Panc1 (cell line): ENCODE data around the gene INPP4B.

Experiments used
- CTCF ChIP-seq: fragments of 450-650 bp; IDR thresholded peaks from 2 replicates; pipeline ENCODE4 v1.5.1; 2017; ENCODE audit warnings: mild to moderate bottlenecking
- POLR2AphosphoS5 ChIP-seq: IDR thresholded peaks from 2 replicates; pipeline ENCODE4 v1.6.1; 2012; ENCODE audit warnings: mild to moderate bottlenecking, low read depth, low read length, moderate library complexity
- REST ChIP-seq, 2 experiments: IDR thresholded peaks; 2 replicates each; pipeline ENCODE4 v1.6.1; 2011 to 2012; ENCODE audit warnings: low read depth in 2 of 2, control low read depth in 1 of 2, low read length in 1 of 2, mild to moderate bottlenecking in 1 of 2, moderate library complexity in 1 of 2; ENCODE audit not compliant: insufficient read depth in 1 of 2

GRCh38 chr4:142316025-142316424 lies 530.1 kb downstream of the INPP4B start:
- TF ChIP-seq CTCF (no peak), REST (IDR thresholded peaks at IDR 0.05; ENCODE audit: insufficient read depth in 1 of 2, low read depth in 2 of 2, low read length in 1 of 2) (no peak), POLR2AphosphoS5 (no peak)
